IMR-90 (cell line): ENCODE results near the gene POU2F1.

Experiments
- CTCF ChIP-seq: conservative IDR thresholded peaks from 2 replicates; pipeline ENCODE4 v1.5.1; 2012; ENCODE audit warnings: mild to moderate bottlenecking, low read depth, low read length, improper control_type of control experiment
- RFX5 ChIP-seq: IDR thresholded peaks from 2 replicates; pipeline ENCODE4 v1.8.0; 2012; ENCODE audit warnings: low read depth, mild to moderate bottlenecking, low read length, moderate library complexity

- no peak for TF ChIP-seq CTCF
- TF ChIP-seq RFX5, result no peak
Observed at GRCh38 chr1:167441222-167441621, 220.5 kb downstream of the POU2F1 start.
